ENCODE measurements around the gene HPS1.

DNA sequence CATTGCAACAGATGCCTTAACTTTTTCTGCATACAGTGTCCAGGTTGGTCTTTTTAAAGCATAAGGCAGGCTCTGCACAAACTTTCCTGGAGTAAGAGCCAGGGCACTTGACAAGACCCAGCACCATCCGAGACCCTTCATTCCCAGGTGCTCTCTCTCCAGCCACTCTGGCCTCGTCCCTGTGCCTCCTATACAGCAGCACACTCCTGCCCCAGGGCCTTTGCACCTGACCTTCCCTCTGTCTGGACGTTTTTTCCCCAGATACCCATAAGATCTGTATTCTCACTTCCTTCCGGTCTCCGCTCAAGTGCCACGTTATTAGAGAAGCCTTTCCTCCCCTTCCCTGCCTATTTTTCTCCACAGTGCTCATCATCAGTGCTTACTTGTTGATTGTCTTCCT lies 57.3 kb downstream of the HPS1 start:
- TF ChIP-seq, protein P1, sequence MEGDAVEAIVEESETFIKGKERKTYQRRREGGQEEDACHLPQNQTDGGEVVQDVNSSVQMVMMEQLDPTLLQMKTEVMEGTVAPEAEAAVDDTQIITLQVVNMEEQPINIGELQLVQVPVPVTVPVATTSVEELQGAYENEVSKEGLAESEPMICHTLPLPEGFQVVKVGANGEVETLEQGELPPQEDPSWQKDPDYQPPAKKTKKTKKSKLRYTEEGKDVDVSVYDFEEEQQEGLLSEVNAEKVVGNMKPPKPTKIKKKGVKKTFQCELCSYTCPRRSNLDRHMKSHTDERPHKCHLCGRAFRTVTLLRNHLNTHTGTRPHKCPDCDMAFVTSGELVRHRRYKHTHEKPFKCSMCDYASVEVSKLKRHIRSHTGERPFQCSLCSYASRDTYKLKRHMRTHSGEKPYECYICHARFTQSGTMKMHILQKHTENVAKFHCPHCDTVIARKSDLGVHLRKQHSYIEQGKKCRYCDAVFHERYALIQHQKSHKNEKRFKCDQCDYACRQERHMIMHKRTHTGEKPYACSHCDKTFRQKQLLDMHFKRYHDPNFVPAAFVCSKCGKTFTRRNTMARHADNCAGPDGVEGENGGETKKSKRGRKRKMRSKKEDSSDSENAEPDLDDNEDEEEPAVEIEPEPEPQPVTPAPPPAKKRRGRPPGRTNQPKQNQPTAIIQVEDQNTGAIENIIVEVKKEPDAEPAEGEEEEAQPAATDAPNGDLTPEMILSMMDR (IDR thresholded peaks at IDR 0.05), result no peak
- no peak for TF ChIP-seq POLR2A (IDR thresholded peaks at IDR 0.05)

Data from esophagus squamous epithelium (tissue), 4 donors.